Activated CD4-positive, alpha-beta memory T cell treated with anti-CD3 and anti-CD28 coated beads for 36 hours (primary cell): ENCODE results near the gene CAMTA1. TPM values are rescaled to one million over a fixed set of nuclear protein-coding genes. Genes with fewer than 3 reads are reported as not detected.

ENCODE experiments used
- CTCF ChIA-PET: fragments of 350-600 bp; sonication (Branson Sonifier 250); formaldehyde crosslinking; loops from one replicate; lab custom pipeline; 2021; ENCODE audit warnings: antibody characterized with exemption, inconsistent platforms; lab: Charles Lee
- POLR2A ChIA-PET: fragments of 350-600 bp; sonication (Branson Sonifier 250); formaldehyde crosslinking; loops from one replicate; lab custom pipeline; 2021; ENCODE audit warnings: antibody characterized with exemption; lab: Charles Lee
- DNase-seq: peaks from one replicate; pipeline ENCODE4 v3.0.0-alpha.2; 2020
- H3K27ac Mint-ChIP-seq: one replicate; pipeline ENCODE4 v1.8.0; 2021; ENCODE audit warnings: mixed read lengths
- H3K27me3 Mint-ChIP-seq: one replicate; pipeline ENCODE4 v1.8.0; 2021; ENCODE audit warnings: mixed read lengths
- H3K36me3 Mint-ChIP-seq: one replicate; pipeline ENCODE4 v1.8.0; 2021; ENCODE audit warnings: mixed read lengths
- H3K4me1 Mint-ChIP-seq: one replicate; pipeline ENCODE4 v1.8.0; 2021; ENCODE audit warnings: low read depth, mixed read lengths
- H3K4me3 Mint-ChIP-seq: one replicate; pipeline ENCODE4 v1.8.0; 2021; ENCODE audit warnings: mild to moderate bottlenecking, mixed read lengths
- H3K9me3 Mint-ChIP-seq: one replicate; pipeline ENCODE4 v1.8.0; 2021; ENCODE audit warnings: mixed read lengths
- intact Hi-C: fragments of 100-400 bp; cut with micrococcal nuclease; formaldehyde crosslinking; loops from one replicate; pipeline ENCODE4 v1.15.1; 2023
- total RNA-seq, 2 experiments: library from RNA; stranded (reverse); gene quantifications; one replicate each; pipeline ENCODE4 v1.2.3, GENCODE V29; 2021

CAMTA1 gene
- total RNA-seq, 2 experiments from 2014 or later: 64.7 to 68.9 TPM

DNA sequence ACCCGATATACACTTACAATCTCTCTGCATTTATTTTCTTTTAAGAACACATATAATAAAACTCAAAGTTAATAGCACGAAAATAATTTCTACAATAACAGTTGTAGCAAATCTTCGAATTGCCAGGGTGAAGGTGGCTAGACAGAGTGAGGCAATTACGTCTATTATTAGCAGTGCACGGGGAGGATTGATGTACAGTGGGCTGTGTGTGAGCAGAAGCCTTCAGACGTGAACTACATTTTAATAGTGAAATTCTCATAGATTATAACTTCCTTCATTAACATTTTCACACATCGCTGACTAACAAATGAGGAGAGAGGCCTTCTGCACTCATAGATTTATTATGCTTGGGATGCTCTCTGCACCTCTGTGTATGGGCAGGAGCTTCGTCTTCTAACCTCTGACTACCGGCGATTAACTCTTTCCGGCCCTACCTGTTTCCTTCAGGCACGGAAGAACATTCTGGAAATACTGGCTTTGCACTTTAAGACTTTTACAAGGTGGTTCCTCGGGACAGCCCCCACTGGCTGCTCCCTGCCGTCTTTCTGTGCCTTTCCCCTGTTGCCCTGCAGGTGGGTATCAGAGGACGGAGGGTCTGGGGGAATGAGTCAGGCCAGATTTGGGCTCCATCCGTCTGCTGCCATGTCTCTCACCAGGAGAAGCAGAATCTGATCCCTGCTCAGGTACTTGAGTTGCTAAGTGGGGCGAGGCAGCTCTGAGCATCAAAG is 200.5 kb downstream of the CAMTA1 start:
- DNase-seq: no peak
- ChIA-PET POLR2A (no interaction called here), CTCF (no interaction called here)
- Mint-ChIP-seq H3K27me3 (peaks cover 12% of the 10 kb centered on the region), H3K4me1 (no peaks in the 10 kb centered on the region), H3K27ac (no peak overlapping the region), H3K36me3 (no peaks in the 10 kb centered on the region), H3K9me3 (peaks cover 3% of the 10 kb centered on the region), H3K4me3 (no peak overlapping the region)
- intact Hi-C loops: no loop called here

GRCh38 chr1:6986281-6986680 is 201.0 kb downstream of the CAMTA1 start:
- no peak for DNase-seq
- Mint-ChIP-seq H3K36me3 (no peaks in the 10 kb centered on the region), H3K9me3 (peaks cover 2% of the 10 kb centered on the region), H3K27me3 (peaks cover 14% of the 10 kb centered on the region), H3K4me3 (no peak overlapping the region), H3K4me1 (no peaks in the 10 kb centered on the region), H3K27ac (no peak overlapping the region)
- intact Hi-C loops: no loop called here
- POLR2A ChIA-PET: no interaction called here
- CTCF ChIA-PET: no interaction called here

- no peaks in the 10 kb centered on the region for H3K36me3 Mint-ChIP-seq
- no peak for DNase-seq
- POLR2A ChIA-PET: no interaction called here
- peaks cover 15% of the 10 kb centered on the region for H3K27me3 Mint-ChIP-seq
- intact Hi-C loops: no loop called here
- no peak overlapping the region for H3K4me3 Mint-ChIP-seq
- peaks cover 2% of the 10 kb centered on the region for H3K9me3 Mint-ChIP-seq
- CTCF ChIA-PET: no interaction called here
- H3K4me1 Mint-ChIP-seq: no peaks in the 10 kb centered on the region
- H3K27ac Mint-ChIP-seq: no peak overlapping the region
These were observed 202.7 kb downstream of the CAMTA1 start for GRCh38 chr1:6987940-6988339.

DNA sequence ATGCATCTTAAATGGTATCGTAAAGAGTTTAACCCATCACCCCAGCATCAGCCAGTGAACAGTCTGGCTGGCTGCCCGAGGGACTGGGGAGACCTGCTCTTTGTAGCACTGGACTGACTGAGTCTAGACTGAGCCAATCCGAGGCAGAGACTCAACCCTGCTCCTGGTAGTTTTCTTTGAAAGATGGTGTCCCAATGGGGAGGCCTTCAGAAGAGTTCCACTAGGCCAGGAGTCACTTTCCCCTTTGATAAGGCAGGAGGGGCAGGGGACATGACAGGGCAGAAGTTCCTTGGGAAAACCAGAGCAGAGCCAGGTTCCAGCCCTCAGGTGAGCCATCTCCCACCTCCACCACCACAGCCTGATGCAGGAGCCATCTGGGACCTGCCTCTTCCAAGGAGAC is 203.5 kb downstream of the CAMTA1 start:
- Mint-ChIP-seq H3K4me3 (no peak overlapping the region), H3K27me3 (peaks cover 13% of the 10 kb centered on the region), H3K4me1 (no peaks in the 10 kb centered on the region), H3K9me3 (peaks cover 5% of the 10 kb centered on the region), H3K27ac (no peak overlapping the region), H3K36me3 (no peaks in the 10 kb centered on the region)
- ChIA-PET CTCF (no interaction called here), POLR2A (no interaction called here)
- DNase-seq: no peak
- intact Hi-C loops: no loop called here

- Mint-ChIP-seq H3K9me3 (peaks cover 5% of the 10 kb centered on the region), H3K4me3 (no peak overlapping the region), H3K27me3 (peaks cover 16% of the 10 kb centered on the region), H3K27ac (no peak overlapping the region), H3K36me3 (no peaks in the 10 kb centered on the region), H3K4me1 (no peaks in the 10 kb centered on the region)
- ChIA-PET POLR2A (no interaction called here), CTCF (no interaction called here)
- intact Hi-C loops: no loop called here
- DNase-seq: no peak
These were observed 204.2 kb downstream of the CAMTA1 start for GRCh38 chr1:6989212-6990159.

- H3K9me3 Mint-ChIP-seq: peaks cover 5% of the 10 kb centered on the region
- CTCF ChIA-PET: no interaction called here
- H3K36me3 Mint-ChIP-seq: no peaks in the 10 kb centered on the region
- no peak overlapping the region for H3K27ac Mint-ChIP-seq
- intact Hi-C loops: no loop called here
- no peak overlapping the region for H3K4me3 Mint-ChIP-seq
- no peak for DNase-seq
- H3K27me3 Mint-ChIP-seq: peaks cover 19% of the 10 kb centered on the region
- POLR2A ChIA-PET: no interaction called here
- H3K4me1 Mint-ChIP-seq: no peaks in the 10 kb centered on the region
These were observed 206.0 kb downstream of the CAMTA1 start for GRCh38 chr1:6991266-6991665.

GRCh38 chr1:6995789-6996188 is 210.5 kb downstream of the CAMTA1 start:
- intact Hi-C loops: no loop called here
- ChIA-PET POLR2A (no interaction called here), CTCF (no interaction called here)
- DNase-seq: no peak
- Mint-ChIP-seq H3K4me3 (no peak overlapping the region), H3K27ac (no peak overlapping the region), H3K4me1 (no peaks in the 10 kb centered on the region), H3K27me3 (peaks cover 19% of the 10 kb centered on the region), H3K9me3 (peaks cover 2% of the 10 kb centered on the region), H3K36me3 (no peaks in the 10 kb centered on the region)

DNA sequence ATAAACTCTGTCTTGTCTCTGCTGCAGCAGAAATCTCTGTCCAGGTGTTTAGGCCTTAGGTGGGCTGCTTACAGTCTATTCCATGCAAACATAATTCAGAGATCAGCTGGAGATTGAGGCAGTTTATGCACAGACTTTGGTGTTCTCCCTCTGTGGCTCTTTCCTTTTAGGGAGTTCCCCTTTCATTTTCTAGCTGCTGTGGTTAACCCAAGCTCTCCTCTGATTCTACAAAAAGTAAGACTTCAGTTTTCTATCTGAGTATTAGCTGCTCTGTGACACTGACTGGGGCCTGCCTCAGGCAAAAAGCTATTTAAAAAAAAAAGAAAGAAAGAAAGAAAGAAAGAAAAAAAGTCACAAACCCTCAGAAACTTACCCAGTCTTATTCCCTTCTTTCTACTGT is 211.1 kb downstream of the CAMTA1 start:
- POLR2A ChIA-PET: no interaction called here
- CTCF ChIA-PET: no interaction called here
- intact Hi-C loops: no loop called here

DNA sequence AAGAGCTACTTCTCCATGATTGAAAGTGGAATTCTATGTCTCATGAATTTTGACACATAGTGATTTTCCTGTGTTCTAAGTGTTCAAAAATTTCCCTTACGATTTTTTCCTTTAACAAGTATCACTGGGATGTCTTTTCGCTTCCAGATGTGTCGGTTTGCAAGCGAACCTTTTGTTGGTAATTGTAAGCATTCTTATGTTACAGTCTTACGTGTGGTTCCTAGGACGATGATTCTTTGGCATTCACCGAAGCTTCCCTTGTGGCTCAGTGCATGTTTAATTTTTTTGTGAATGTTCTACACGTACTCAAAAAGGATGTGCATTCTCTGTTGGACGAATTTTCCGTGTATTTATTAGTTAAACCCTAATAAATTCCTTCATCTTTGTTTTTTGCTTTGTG is 211.6 kb downstream of the CAMTA1 start:
- ChIA-PET POLR2A (no interaction called here), CTCF (no interaction called here)
- H3K27me3 Mint-ChIP-seq: peaks cover 20% of the 10 kb centered on the region
- peaks cover 2% of the 10 kb centered on the region for H3K9me3 Mint-ChIP-seq
- no peaks in the 10 kb centered on the region for H3K36me3 Mint-ChIP-seq
- peaks cover 3% of the 10 kb centered on the region for H3K4me1 Mint-ChIP-seq
- no peak overlapping the region for H3K27ac Mint-ChIP-seq
- intact Hi-C loops: no loop called here
- DNase-seq: no peak
- H3K4me3 Mint-ChIP-seq: no peak overlapping the region

More for the DNA sequence above, 211.1 kb downstream of the CAMTA1 start:
- Mint-ChIP-seq H3K27ac (no peak overlapping the region), H3K4me3 (no peak overlapping the region), H3K27me3 (peaks cover 19% of the 10 kb centered on the region), H3K4me1 (peaks cover 3% of the 10 kb centered on the region), H3K9me3 (peaks cover 2% of the 10 kb centered on the region), H3K36me3 (no peaks in the 10 kb centered on the region)
- DNase-seq: no peak

- Mint-ChIP-seq H3K4me1 (peaks cover 3% of the 10 kb centered on the region), H3K36me3 (no peaks in the 10 kb centered on the region), H3K27ac (no peak overlapping the region), H3K4me3 (no peak overlapping the region), H3K9me3 (peaks cover 2% of the 10 kb centered on the region), H3K27me3 (peaks cover 20% of the 10 kb centered on the region)
- DNase-seq: no peak
- CTCF ChIA-PET: no interaction called here
- POLR2A ChIA-PET: no interaction called here
- intact Hi-C loops: no loop called here
These were observed 213.0 kb downstream of the CAMTA1 start for GRCh38 chr1:6998267-6998666.

GRCh38 chr1:6999826-7000225 is 214.6 kb downstream of the CAMTA1 start:
- DNase-seq: no peak
- Mint-ChIP-seq H3K9me3 (no peaks in the 10 kb centered on the region), H3K4me3 (no peak overlapping the region), H3K27me3 (peaks cover 25% of the 10 kb centered on the region), H3K36me3 (no peaks in the 10 kb centered on the region), H3K27ac (no peak overlapping the region), H3K4me1 (peaks cover 3% of the 10 kb centered on the region)
- ChIA-PET POLR2A (no interaction called here), CTCF (no interaction called here)
- intact Hi-C loops: no loop called here

DNA sequence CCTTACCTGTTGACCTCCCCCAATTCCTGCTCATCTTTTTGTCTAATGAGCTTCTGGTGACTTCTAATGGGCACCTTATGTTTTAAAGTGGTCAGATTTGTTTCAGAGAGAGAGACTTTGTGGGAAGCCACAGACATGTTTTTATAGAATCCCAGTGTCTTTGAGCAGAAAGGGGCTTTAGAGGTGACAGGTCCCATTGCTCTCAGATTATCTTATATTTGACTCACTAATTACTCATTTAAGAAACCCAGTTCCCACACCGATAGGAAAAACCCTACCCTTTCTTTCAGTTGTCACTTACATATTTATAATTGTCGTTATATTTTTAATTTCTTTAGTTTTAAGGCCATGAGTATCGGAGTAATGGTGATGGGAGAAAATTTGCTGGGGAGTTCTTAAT is 215.5 kb downstream of the CAMTA1 start:
- Mint-ChIP-seq H3K36me3 (no peaks in the 10 kb centered on the region), H3K27ac (no peak overlapping the region), H3K9me3 (no peaks in the 10 kb centered on the region), H3K4me1 (peaks cover 3% of the 10 kb centered on the region), H3K4me3 (no peak overlapping the region), H3K27me3 (peaks cover 22% of the 10 kb centered on the region)
- ChIA-PET CTCF (no interaction called here), POLR2A (no interaction called here)
- intact Hi-C loops: no loop called here
- DNase-seq: no peak
